ENCODE results near the gene RHBDL1. TPM values are rescaled to one million over a fixed set of nuclear protein-coding genes. Genes with fewer than 3 reads are reported as not detected.

The RHBDL1 gene
- total RNA-seq, 1 experiment from 2014 or later = 3.6 TPM

- no peak overlapping the region for H3K4me2 ChIP-seq (ENCODE audit: low read depth, low read length, poor library complexity, severe bottlenecking)
- peaks cover 27% of the 10 kb centered on the region for H3K79me2 ChIP-seq (ENCODE audit: low read length)
- peaks cover 15% of the 10 kb centered on the region for H4K20me1 ChIP-seq (ENCODE audit: insufficient read depth, low read depth, low read length)
- no peaks in the 10 kb centered on the region for H3K9me2 ChIP-seq (replicated peaks; ENCODE audit: insufficient read depth, low read length)
- H3K27ac ChIP-seq (ENCODE audit: low read length) = no peak overlapping the region
- H3K36me3 ChIP-seq (ENCODE audit: insufficient read depth, low read length) = peaks cover 10% of the 10 kb centered on the region
- no peak for DNase-seq
- H3K27me3 ChIP-seq (ENCODE audit: low read length) = no peaks in the 10 kb centered on the region
- no peak overlapping the region for H3K9ac ChIP-seq (ENCODE audit: low read length)
- peaks cover 8% of the 10 kb centered on the region for H3K4me1 ChIP-seq (ENCODE audit: low read length)
- H2AFZ ChIP-seq (ENCODE audit: low read length) = no peak overlapping the region
- H3K4me3 ChIP-seq (ENCODE audit: low read length) = no peak overlapping the region
- H3K9me3 ChIP-seq (ENCODE audit: low read length) = no peaks in the 10 kb centered on the region
Observed at GRCh38 chr16:666572-666971, 8.9 kb upstream of the RHBDL1 start.

GRCh38 chr16:667113-667779 is 8.2 kb upstream of the RHBDL1 start:
- Histone ChIP-seq H3K27ac (ENCODE audit: low read length) (no peak overlapping the region), H3K9me3 (ENCODE audit: low read length) (no peaks in the 10 kb centered on the region), H3K36me3 (ENCODE audit: insufficient read depth, low read length) (peaks cover 10% of the 10 kb centered on the region), H3K4me3 (ENCODE audit: low read length) (peak overlapping the region; percentile 97), H4K20me1 (ENCODE audit: insufficient read depth, low read depth, low read length) (peaks cover 15% of the 10 kb centered on the region), H3K9me2 (replicated peaks; ENCODE audit: insufficient read depth, low read length) (no peaks in the 10 kb centered on the region), H3K4me1 (ENCODE audit: low read length) (peaks cover 8% of the 10 kb centered on the region), H2AFZ (ENCODE audit: low read length) (no peak overlapping the region), H3K4me2 (ENCODE audit: low read depth, low read length, poor library complexity, severe bottlenecking) (peak overlapping the region; percentile 87), H3K9ac (ENCODE audit: low read length) (peak overlapping the region; percentile 100), H3K79me2 (ENCODE audit: low read length) (peaks cover 24% of the 10 kb centered on the region), H3K27me3 (ENCODE audit: low read length) (no peaks in the 10 kb centered on the region)
- DNase-seq = no peak

GRCh38 chr16:667780-668518 is 7.5 kb upstream of the RHBDL1 start, which contains the start of gene RHOT2:
Gene RHOT2 (plus strand): TSS chr16:668132. CDS start chr16:668200, 68 bp downstream.
- Histone ChIP-seq H3K4me3 (ENCODE audit: low read length) (peak within 1 kb of the TSS; percentile 97), H4K20me1 (ENCODE audit: insufficient read depth, low read depth, low read length) (peaks cover 15% of the 10 kb centered on the region), H2AFZ (ENCODE audit: low read length) (no peak within 1 kb of the TSS), H3K36me3 (ENCODE audit: insufficient read depth, low read length) (peaks cover 10% of the 10 kb centered on the region), H3K4me1 (ENCODE audit: low read length) (peaks cover 8% of the 10 kb centered on the region), H3K4me2 (ENCODE audit: low read depth, low read length, poor library complexity, severe bottlenecking) (peak within 1 kb of the TSS; percentile 87), H3K9me3 (ENCODE audit: low read length) (no peaks in the 10 kb centered on the region), H3K79me2 (ENCODE audit: low read length) (peaks cover 24% of the 10 kb centered on the region), H3K9me2 (replicated peaks; ENCODE audit: insufficient read depth, low read length) (no peaks in the 10 kb centered on the region), H3K9ac (ENCODE audit: low read length) (peak within 1 kb of the TSS; percentile 100), H3K27ac (ENCODE audit: low read length) (peak within 1 kb of the TSS; percentile 71), H3K27me3 (ENCODE audit: low read length) (no peaks in the 10 kb centered on the region)
- peak; percentile 98 for DNase-seq

- Histone ChIP-seq H3K9me2 (replicated peaks; ENCODE audit: insufficient read depth, low read length) (no peaks in the 10 kb centered on the region), H3K4me1 (ENCODE audit: low read length) (peaks cover 8% of the 10 kb centered on the region), H3K27ac (ENCODE audit: low read length) (peak overlapping the region; percentile 71), H4K20me1 (ENCODE audit: insufficient read depth, low read depth, low read length) (peaks cover 15% of the 10 kb centered on the region), H3K9me3 (ENCODE audit: low read length) (no peaks in the 10 kb centered on the region), H3K79me2 (ENCODE audit: low read length) (peaks cover 24% of the 10 kb centered on the region), H3K4me2 (ENCODE audit: low read depth, low read length, poor library complexity, severe bottlenecking) (peak overlapping the region; percentile 87), H3K9ac (ENCODE audit: low read length) (peak overlapping the region; percentile 100), H2AFZ (ENCODE audit: low read length) (no peak overlapping the region), H3K4me3 (ENCODE audit: low read length) (peak overlapping the region; percentile 97), H3K36me3 (ENCODE audit: insufficient read depth, low read length) (peaks cover 10% of the 10 kb centered on the region), H3K27me3 (ENCODE audit: low read length) (no peaks in the 10 kb centered on the region)
- peak; percentile 59 for DNase-seq
Observed at GRCh38 chr16:668519-669171, 6.8 kb upstream of the RHBDL1 start.

- Histone ChIP-seq H3K4me2 (ENCODE audit: low read depth, low read length, poor library complexity, severe bottlenecking) (peak overlapping the region; percentile 87), H3K9ac (ENCODE audit: low read length) (peak overlapping the region; percentile 100), H3K27ac (ENCODE audit: low read length) (no peak overlapping the region), H3K9me3 (ENCODE audit: low read length) (no peaks in the 10 kb centered on the region), H4K20me1 (ENCODE audit: insufficient read depth, low read depth, low read length) (peaks cover 15% of the 10 kb centered on the region), H3K79me2 (ENCODE audit: low read length) (peaks cover 24% of the 10 kb centered on the region), H3K36me3 (ENCODE audit: insufficient read depth, low read length) (peaks cover 10% of the 10 kb centered on the region), H3K4me1 (ENCODE audit: low read length) (peaks cover 8% of the 10 kb centered on the region), H3K9me2 (replicated peaks; ENCODE audit: insufficient read depth, low read length) (no peaks in the 10 kb centered on the region), H3K4me3 (ENCODE audit: low read length) (peak overlapping the region; percentile 97), H2AFZ (ENCODE audit: low read length) (no peak overlapping the region), H3K27me3 (ENCODE audit: low read length) (no peaks in the 10 kb centered on the region)
- DNase-seq = no peak
Observed at GRCh38 chr16:669666-670065, 5.8 kb upstream of the RHBDL1 start.

GRCh38 chr16:670485-671352 is 4.8 kb upstream of the RHBDL1 start:
- DNase-seq = no peak
- Histone ChIP-seq H3K4me2 (ENCODE audit: low read depth, low read length, poor library complexity, severe bottlenecking) (no peak overlapping the region), H3K27me3 (ENCODE audit: low read length) (no peaks in the 10 kb centered on the region), H2AFZ (ENCODE audit: low read length) (no peak overlapping the region), H3K9ac (ENCODE audit: low read length) (no peak overlapping the region), H3K79me2 (ENCODE audit: low read length) (peaks cover 24% of the 10 kb centered on the region), H4K20me1 (ENCODE audit: insufficient read depth, low read depth, low read length) (peaks cover 20% of the 10 kb centered on the region), H3K36me3 (ENCODE audit: insufficient read depth, low read length) (peaks cover 10% of the 10 kb centered on the region), H3K27ac (ENCODE audit: low read length) (no peak overlapping the region), H3K4me3 (ENCODE audit: low read length) (no peak overlapping the region), H3K9me2 (replicated peaks; ENCODE audit: insufficient read depth, low read length) (no peaks in the 10 kb centered on the region), H3K9me3 (ENCODE audit: low read length) (no peaks in the 10 kb centered on the region), H3K4me1 (ENCODE audit: low read length) (peaks cover 8% of the 10 kb centered on the region)

- H2AFZ ChIP-seq (ENCODE audit: low read length) = no peak overlapping the region
- no peak overlapping the region for H3K9ac ChIP-seq (ENCODE audit: low read length)
- H3K4me3 ChIP-seq (ENCODE audit: low read length) = no peak overlapping the region
- peaks cover 24% of the 10 kb centered on the region for H3K79me2 ChIP-seq (ENCODE audit: low read length)
- H3K4me2 ChIP-seq (ENCODE audit: low read depth, low read length, poor library complexity, severe bottlenecking) = no peak overlapping the region
- no peaks in the 10 kb centered on the region for H3K27me3 ChIP-seq (ENCODE audit: low read length)
- H3K9me3 ChIP-seq (ENCODE audit: low read length) = no peaks in the 10 kb centered on the region
- peaks cover 8% of the 10 kb centered on the region for H3K4me1 ChIP-seq (ENCODE audit: low read length)
- peaks cover 20% of the 10 kb centered on the region for H4K20me1 ChIP-seq (ENCODE audit: insufficient read depth, low read depth, low read length)
- no peak for DNase-seq
- no peaks in the 10 kb centered on the region for H3K9me2 ChIP-seq (replicated peaks; ENCODE audit: insufficient read depth, low read length)
- H3K27ac ChIP-seq (ENCODE audit: low read length) = no peak overlapping the region
- H3K36me3 ChIP-seq (ENCODE audit: insufficient read depth, low read length) = peaks cover 10% of the 10 kb centered on the region
Observed at GRCh38 chr16:671353-672131, 3.9 kb upstream of the RHBDL1 start.
